CD4-positive, alpha-beta T cell treated with Interleukin-4 for 1 hour (primary cell): ENCODE results near the gene SOX13.
"Not testable (repeated sequence)": the region's sequence is repeated elsewhere in the genome, so short reads cannot be mapped to it uniquely, and the experiment has no call there.

Source experiments
- DNase-seq, 2 donors: peaks; one replicate each; pipeline ENCODE4 v3.0.0-alpha.2; 2020 to 2022

SOX13 gene

DNA sequence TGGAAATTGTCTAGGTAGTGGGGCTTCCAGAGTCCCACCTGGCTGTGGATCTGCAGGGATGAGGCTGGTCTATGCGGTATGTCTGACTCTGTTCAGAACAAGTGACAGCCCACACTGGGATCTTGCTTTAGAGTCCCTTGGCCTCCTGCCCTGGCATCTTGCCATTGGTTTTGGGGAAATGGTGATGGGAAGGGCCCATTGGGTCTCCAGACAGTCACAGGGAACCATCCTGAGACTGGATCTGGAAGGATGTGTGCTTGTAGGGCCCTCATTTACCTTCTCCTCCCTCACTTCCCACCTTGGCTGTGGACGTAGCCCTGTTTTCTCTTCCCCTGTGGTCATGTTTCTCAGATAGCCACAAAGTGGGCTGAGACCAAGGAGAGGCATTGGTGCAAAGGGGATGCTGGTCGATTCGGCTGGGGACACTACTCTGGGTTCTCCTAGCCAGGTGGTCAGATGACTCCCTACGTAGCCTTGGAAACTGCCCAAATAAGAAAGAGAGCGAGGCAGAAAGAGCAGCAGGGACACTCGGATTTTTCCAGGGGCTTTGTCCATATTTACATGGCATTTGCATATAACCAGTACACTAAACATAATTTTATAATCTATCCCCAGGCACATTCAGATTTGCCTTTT, 15.1 kb downstream of the SOX13 start:
- no peak for DNase-seq

GRCh38 chr1:204088596-204088995, 15.7 kb downstream of the SOX13 start:
- DNase-seq = no peak

DNA sequence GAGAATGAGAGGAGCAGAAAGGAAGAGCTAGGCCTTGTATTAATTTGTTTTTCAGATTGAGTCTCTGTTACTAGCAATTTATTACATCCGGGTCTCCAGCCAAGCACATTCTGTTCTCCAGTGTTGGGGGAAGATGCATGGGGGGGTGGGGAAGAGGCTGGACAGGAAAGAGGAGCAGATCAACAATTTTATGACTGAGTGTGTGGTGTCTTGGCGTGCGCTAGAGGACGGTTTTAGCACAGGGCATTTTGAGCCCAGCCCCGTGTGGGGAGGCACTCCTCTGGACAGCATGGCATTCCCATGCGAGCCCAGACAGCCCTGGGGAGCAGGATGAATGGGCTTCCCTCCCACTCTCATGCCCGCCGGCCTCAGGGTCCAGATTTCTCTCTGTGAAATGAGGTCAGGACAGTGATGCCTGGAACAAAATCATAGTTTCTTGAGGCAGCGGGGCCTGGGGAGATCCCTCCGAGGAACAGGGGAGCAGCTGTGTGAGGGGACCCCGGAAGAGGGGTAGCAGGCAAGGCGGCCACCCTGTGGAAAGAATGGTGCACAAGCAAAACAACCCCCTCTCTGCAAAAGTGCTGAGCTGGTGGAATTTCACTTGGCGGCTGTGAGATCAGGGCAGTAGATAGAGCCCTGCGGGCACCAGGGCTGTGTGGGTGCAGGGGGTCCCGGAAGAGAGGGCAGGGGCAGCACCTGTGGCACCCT, 16.3 kb downstream of the SOX13 start:
- no peak for DNase-seq

DNA sequence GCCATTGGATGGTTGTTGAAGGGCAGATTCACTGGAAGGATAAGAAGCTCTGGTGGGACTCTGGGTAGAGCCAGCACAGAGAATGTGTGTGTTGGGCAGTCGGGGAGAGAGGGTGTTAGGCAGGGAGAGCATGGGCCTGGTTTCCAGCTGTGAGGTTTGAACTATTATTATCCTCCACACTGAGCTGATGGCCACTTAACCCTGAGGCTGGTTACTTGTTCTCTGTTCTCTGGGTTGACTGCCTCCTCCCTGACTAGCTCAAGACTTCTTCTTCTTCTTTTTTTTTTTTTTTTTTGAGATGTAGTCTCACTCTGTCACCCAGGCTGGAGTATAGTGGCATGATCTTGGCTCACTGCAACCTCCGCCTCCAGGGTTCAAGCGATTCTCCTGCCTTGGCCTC, 17.2 kb downstream of the SOX13 start:
- not testable (repeated sequence) for DNase-seq

DNA sequence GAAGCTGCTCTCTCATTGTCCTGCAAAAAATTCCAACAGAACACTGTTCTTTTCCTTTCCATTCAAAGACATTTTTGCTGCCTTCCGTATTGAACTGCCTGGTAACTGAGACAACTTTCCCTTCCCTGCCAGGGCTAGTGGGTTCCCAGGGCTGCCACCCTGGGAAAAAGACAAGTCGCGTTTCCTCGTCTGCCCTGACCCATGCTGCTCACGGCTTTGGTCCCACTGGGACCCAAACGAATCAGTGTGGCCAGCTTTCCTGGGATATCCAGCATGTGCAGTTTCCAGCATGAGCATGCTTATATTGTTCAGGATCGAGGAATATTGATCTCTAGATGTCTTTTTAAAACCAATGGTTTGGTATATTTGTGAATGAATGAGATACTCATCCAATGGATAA, 18.2 kb downstream of the SOX13 start:
- no peak for DNase-seq

DNA sequence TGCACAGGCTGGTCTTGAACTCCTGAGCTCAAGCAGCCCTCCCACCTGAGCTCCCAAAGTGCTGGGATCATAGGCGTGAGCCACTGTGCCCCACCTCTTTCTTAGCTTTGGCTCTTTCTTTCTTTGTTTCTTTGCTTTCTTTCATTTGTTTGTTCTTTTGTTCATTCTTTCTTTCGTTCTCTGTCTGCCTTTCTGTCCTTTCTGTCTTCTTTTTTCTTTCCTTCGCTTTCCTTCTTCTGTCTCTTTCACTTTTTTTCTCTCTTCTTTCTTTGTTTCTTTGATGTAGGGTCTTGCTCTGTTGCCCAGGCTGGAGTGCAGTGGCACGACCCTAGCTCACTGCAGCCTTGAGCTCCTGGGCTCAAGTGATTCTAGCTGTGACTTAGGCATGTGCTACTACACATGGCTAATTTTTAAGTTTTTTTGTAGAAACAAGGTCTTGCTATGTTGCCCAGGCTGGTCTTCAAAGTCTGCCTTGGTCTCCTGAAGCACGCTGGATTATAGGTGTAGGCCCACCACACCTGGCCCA, 18.9 kb downstream of the SOX13 start:
- DNase-seq = no peak

DNA sequence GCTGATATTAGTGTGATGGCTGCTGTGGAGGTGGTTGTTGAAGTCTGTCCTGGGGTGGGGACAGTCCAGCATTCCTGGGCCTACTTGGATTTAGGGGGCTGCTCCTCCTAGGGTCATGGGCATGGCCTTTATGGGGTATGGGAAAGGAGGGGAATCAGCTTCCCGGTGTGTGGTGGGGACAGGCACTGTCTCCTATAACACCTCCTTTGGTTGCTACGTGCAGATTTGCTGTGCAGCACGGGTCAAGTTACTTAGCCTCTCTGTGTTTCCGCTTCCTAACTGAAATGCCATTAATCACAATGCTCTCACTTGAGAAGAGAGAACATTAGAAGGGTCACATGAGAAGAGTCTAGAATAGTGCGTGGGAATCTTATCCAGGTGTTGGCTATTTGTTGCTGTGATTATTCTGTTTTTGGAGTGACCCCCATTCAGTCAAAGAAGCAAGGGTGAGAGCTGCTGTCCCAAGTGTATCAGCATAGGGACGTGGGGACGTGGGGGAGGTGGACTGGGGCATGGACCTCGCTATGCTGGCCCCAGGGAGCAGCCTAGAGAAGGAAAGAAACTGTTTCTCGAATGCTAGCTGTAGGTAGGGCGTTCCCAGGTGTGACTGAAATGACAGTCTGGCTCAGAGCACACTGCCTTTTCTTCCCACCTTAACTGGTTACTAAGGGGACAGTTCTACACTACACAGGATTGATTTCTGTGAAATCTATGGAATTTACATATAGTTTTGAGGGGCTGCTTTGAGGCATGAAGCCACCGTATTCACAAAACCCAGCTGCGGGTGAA, 19.9 kb downstream of the SOX13 start:
- no peak for DNase-seq

DNA sequence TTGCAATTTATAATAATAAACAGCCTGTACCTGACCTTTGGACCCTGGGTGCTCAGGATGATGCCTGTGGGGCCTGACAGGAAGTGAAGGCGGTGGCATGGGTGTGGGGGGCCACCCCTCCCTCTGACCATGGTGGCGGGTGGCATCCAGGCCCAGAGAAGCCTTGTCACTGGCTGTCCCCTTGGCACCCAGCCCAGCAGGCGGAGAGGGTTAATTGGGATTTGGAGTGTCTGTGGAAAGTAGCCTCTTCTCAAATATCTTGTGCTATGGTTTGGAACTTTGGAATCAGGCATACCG, 20.5 kb downstream of the SOX13 start:
- DNase-seq = no peak

DNA sequence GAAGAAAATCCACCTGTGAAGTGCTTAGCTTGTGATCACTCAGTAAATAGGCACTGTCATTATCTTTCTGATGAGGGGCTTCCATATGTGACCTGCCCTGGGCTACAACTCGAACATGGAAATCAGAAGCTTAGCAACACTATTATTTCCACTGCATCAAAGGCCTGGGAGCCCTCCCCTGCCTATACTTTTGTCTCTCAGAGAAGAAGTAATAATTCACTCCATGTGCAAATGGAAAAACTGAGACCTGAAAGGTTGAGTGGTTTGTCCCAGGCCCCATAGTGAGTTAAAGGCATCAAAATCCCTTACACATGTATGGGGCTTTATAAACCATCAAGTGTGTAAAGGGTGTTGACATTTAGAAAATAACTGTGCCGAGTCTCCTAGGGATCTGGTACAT, 20.9 kb downstream of the SOX13 start:
- DNase-seq = no peak

GRCh38 chr1:204094313-204094729, 21.4 kb downstream of the SOX13 start:
- DNase-seq = no peak

DNA sequence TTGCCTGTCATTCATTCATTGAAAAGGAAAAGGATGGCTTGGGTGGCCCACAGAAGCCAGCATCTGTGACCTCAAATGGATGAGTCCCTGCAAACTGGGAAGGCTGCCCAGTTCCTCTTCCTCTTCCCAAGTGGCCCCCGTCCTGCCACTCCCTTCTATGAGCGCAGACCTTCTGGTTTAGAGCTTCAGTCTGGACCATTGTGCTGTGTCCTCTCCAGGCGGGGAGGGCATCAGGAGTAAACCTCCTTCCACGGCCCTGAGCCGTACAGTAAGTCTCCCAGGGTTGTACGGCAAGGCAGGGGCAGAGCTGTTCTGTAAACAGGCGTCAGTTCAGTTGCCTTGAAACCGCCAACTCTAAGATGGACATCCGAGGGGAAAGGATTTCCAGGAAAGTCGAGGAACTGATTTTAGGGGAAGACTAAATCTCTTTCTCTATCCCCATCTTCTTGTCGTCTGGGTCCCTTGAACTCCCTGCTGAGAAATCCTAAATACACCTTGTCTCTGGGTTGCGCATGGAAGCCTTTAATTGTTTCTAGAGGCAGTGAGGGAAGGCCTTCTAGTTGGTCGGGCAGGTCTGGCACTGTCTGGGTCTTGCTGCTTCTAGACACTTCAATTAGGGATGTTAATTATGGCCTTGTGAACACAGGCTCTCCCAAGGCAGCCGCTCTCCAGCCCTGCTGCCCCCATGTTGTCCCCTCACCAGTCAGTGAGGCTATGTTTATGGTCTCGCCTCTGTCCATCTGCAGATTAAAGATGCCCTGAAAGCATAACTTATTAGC, 22.1 kb downstream of the SOX13 start:
- no peak for DNase-seq

DNA sequence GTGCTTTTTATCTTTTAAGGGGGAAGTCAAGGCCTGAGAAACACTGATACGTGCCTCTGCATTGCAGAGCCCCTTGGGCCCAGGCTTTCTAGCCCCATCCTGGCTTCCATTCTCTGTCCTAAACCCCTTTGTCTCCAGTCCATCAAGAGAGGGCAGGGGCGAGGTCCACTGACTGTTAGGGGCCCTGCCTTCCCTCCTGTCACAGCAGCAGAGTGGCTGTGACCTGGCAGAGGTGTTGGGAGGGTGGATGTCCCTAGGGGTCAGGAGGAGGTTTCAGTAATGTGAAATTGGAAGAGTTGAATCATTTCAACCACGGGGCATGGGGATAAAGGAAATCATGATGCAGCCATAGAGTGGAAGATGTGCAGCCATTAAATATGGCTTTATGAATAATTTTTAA, 24.0 kb downstream of the SOX13 start:
- no peak for DNase-seq

DNA sequence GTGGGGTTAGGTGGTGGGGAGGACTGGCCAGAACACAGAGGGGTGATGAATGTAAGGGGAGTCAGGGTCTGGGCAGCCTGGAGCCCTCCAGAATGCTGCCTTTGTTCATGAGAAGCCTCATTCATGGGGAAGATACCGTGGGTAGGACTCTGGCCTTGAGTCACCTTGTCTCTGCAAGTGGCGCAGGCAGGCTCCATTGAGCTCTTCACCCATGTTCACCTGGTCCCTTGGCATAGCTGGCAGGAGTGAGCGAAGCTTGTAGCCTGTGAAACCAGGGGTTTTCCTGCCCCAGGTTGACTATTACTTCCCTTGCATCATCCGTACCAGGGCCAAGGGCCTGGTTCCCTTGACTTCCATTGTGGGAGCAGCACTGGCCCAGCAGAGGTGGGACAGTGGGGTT, 25.8 kb downstream of the SOX13 start:
- no peak for DNase-seq

- DNase-seq = not testable (repeated sequence)
Measured at GRCh38 chr1:204099754-204100153, 26.8 kb downstream of the SOX13 start.

GRCh38 chr1:204102029-204102611, 29.2 kb downstream of the SOX13 start:
- DNase-seq = peak in 1 of 2 donors; percentile 13

GRCh38 chr1:204102739-204103430, 30.0 kb downstream of the SOX13 start:
- peak in 1 of 2 donors; percentile 1 for DNase-seq

GRCh38 chr1:204103431-204103741, 30.5 kb downstream of the SOX13 start:
- DNase-seq = no peak

DNA sequence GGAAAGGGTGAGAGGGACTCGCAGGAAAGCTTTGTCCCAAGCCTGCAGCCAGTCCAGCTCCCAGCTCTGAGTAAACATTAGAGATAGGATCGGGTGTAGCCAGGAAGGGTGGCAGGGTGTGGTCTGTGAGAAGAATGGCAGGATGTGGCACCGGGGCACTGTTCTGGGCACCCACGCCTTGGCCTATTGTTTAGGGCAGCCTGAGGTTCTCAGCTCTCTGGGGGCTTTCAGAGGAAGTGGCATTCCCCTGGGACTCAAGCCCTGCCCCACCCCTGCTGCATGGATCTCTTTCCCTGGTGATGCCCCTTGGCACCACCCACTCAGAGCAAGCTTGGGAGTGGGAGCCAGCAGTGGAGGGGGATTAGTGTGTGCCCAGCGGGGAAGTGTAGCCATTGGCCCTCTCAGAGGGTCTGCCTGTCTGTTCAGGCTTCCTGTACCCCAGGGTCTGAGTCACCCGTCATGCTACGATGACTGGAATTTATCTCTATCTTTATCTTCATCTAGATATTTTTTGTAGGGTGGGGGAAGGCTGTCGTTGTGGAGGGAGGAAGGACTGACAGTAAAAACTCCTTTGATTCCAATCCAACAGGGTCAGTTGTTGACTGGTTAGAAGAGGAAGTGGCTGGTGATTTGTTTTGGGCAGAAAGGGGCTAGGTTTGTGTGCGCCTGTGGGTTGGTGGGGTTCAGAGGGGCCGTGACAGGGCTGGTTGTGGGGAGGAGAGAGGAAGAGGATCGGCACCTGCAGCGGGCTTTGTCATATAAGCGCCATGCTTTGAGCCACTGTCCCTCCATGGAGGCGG, 31.6 kb downstream of the SOX13 start:
- peak in 1 of 2 donors; percentile 25 for DNase-seq

- DNase-seq = no peak
Measured at GRCh38 chr1:204105131-204105515, 32.2 kb downstream of the SOX13 start.

- DNase-seq = no peak
Measured at GRCh38 chr1:204106825-204107224, 33.9 kb downstream of the SOX13 start.

DNA sequence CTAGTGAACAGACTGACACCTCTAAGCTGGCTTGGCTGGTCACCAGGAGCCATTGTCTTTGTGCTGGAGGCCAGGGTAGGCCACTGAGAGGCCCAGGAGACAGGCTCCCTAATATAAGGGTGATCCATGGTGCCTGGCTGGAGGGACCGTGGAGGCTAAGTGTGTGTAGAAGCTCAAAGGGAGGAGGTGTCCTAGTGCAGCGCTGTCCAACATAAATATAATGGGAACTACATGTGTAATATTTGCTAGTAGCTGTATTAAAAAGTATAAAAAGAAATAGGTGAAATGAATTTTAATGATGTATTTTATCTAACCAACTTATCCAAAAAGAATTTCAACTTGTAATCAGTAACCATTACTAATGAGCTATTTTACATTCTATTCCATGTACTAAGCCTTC, 35.0 kb downstream of the SOX13 start:
- DNase-seq = no peak
